ENCODE data around the gene ELAC2.

ELAC2 gene

GRCh38 chr17:13024016-13024415 lies 6.2 kb upstream of the ELAC2 start:
- DNase-seq (ENCODE audit: low read depth, low spot score), result no peak

GRCh38 chr17:13016881-13017654 lies 759 bp downstream of the ELAC2 start:
- DNase-seq (ENCODE audit: low read depth, low spot score), result no peak

- DNase-seq (ENCODE audit: low read depth, low spot score), result no peak
These were observed 3.0 kb downstream of the ELAC2 start for GRCh38 chr17:13014801-13015200.

GRCh38 chr17:13010959-13011358 lies 6.9 kb downstream of the ELAC2 start:
- no peak for DNase-seq (ENCODE audit: low read depth, low spot score)

- DNase-seq (ENCODE audit: low read depth, low spot score), result no peak
These were observed 9.4 kb downstream of the ELAC2 start for GRCh38 chr17:13008461-13008860.

GRCh38 chr17:13005530-13005929 lies 12.3 kb downstream of the ELAC2 start:
- no peak for DNase-seq (ENCODE audit: low read depth, low spot score)

- no peak for DNase-seq (ENCODE audit: low read depth, low spot score)
These were observed 13.5 kb downstream of the ELAC2 start for GRCh38 chr17:13004336-13004735.

- DNase-seq (ENCODE audit: low read depth, low spot score), result no peak
These were observed 13.9 kb downstream of the ELAC2 start for GRCh38 chr17:13003927-13004326.

GRCh38 chr17:13003454-13003851 lies 14.4 kb downstream of the ELAC2 start:
- DNase-seq (ENCODE audit: low read depth, low spot score), result no peak

GRCh38 chr17:13002761-13003453 lies 14.9 kb downstream of the ELAC2 start:
- DNase-seq (ENCODE audit: low read depth, low spot score), result no peak

GRCh38 chr17:13001991-13002615 lies 15.7 kb downstream of the ELAC2 start:
- DNase-seq (ENCODE audit: low read depth, low spot score), result no peak

GRCh38 chr17:13000561-13000960 lies 17.3 kb downstream of the ELAC2 start:
- DNase-seq (ENCODE audit: low read depth, low spot score), result no peak

GRCh38 chr17:12998874-12999273 lies 19.0 kb downstream of the ELAC2 start:
- no peak for DNase-seq (ENCODE audit: low read depth, low spot score)

GRCh38 chr17:12998461-12998860 lies 19.4 kb downstream of the ELAC2 start:
- no peak for DNase-seq (ENCODE audit: low read depth, low spot score)

GRCh38 chr17:12996941-12997340 lies 20.9 kb downstream of the ELAC2 start:
- DNase-seq (ENCODE audit: low read depth, low spot score), result no peak

GRCh38 chr17:12996357-12996756 lies 21.5 kb downstream of the ELAC2 start:
- no peak for DNase-seq (ENCODE audit: low read depth, low spot score)

- DNase-seq (ENCODE audit: low read depth, low spot score), result no peak
These were observed 21.9 kb downstream of the ELAC2 start for GRCh38 chr17:12995896-12996295.

GRCh38 chr17:12995106-12995895 lies 22.5 kb downstream of the ELAC2 start:
- no peak for DNase-seq (ENCODE audit: low read depth, low spot score)

- no peak for DNase-seq (ENCODE audit: low read depth, low spot score)
These were observed 23.3 kb downstream of the ELAC2 start for GRCh38 chr17:12994341-12995074.

GRCh38 chr17:12993631-12994030 lies 24.2 kb downstream of the ELAC2 start:
- no peak for DNase-seq (ENCODE audit: low read depth, low spot score)

GRCh38 chr17:12992676-12993075 lies 25.2 kb downstream of the ELAC2 start:
- no peak for DNase-seq (ENCODE audit: low read depth, low spot score)

Data from activated CD4-positive, CD25-positive, alpha-beta regulatory T cell treated with anti-CD3 and anti-CD28 coated beads, Interleukin-2, amount 50 U/mL, for 16 hours (primary cell).